WTC11 (cell line): Measurements from ENCODE around the gene DNAH11. TPM values are rescaled to one million over a fixed set of nuclear protein-coding genes. Genes with fewer than 3 reads are reported as not detected.

Source experiments
- ATAC-seq: fragments of 200-7000 bp; cut with Tn5 transposase; 2 replicates; pipeline ENCODE4 v1.10.0; 2021; ENCODE audit warnings: mild to moderate bottlenecking, moderate library complexity
- CTCF ChIA-PET: fragments of 300-600 bp; sonication (Branson Sonifier 250); formaldehyde crosslinking; loops from one replicate; lab custom pipeline; 2021; ENCODE audit warnings: antibody characterized with exemption; lab: Charles Lee
- POLR2A ChIA-PET: fragments of 350-600 bp; sonication (Branson Sonifier 250); formaldehyde crosslinking; loops from one replicate; lab custom pipeline; 2021; ENCODE audit warnings: antibody characterized with exemption; lab: Charles Lee
- DNase-seq: peaks from one replicate; pipeline ENCODE4 v3.0.0; 2021; ENCODE audit warnings: low spot score
- H3K27ac Mint-ChIP-seq: 2 replicates; pipeline ENCODE4 v1.8.0; 2021; ENCODE audit warnings: mixed read lengths
- H3K27me3 Mint-ChIP-seq: 2 replicates; pipeline ENCODE4 v1.8.0; 2021; ENCODE audit warnings: low read depth, mild to moderate bottlenecking, moderate library complexity, mixed read lengths
- H3K36me3 Mint-ChIP-seq: 2 replicates; pipeline ENCODE4 v1.8.0; 2021; ENCODE audit warnings: mixed read lengths
- H3K4me1 Mint-ChIP-seq: 2 replicates; pipeline ENCODE4 v1.8.0; 2022; ENCODE audit warnings: mixed read lengths
- H3K4me3 Mint-ChIP-seq: 2 replicates; pipeline ENCODE4 v1.8.0; 2021; ENCODE audit warnings: mild to moderate bottlenecking, moderate library complexity, mixed read lengths
- H3K9me3 Mint-ChIP-seq: 2 replicates; pipeline ENCODE4 v1.8.0; 2021; ENCODE audit warnings: mixed read lengths
- AFF4 ChIP-seq: sonication (generic); formaldehyde crosslinking; IDR thresholded peaks from 2 replicates; pipeline ENCODE4 v1.8.1; 2023; ENCODE audit warnings: mild to moderate bottlenecking, missing genetic modification reagents, borderline replicate concordance
- ATF2 ChIP-seq: sonication (generic); formaldehyde crosslinking; IDR thresholded peaks from 2 replicates; pipeline ENCODE4 v1.8.1; 2022; ENCODE audit warnings: low read depth, missing genetic modification reagents, borderline replicate concordance
- CDX4 ChIP-seq: fragments of 250-450 bp; sonication (Bioruptor Pico); IDR thresholded peaks from 2 replicates; pipeline ENCODE4 v1.9.0; 2021; ENCODE audit warnings: moderate library complexity, mild to moderate bottlenecking, inconsistent platforms, borderline replicate concordance
- CTCF ChIP-seq: fragments of 200-600 bp; IDR thresholded peaks from 2 replicates; pipeline ENCODE4 v1.8.0; 2022; ENCODE audit warnings: antibody characterized with exemption
- FOXP1 ChIP-seq: sonication (generic); formaldehyde crosslinking; IDR thresholded peaks from 2 replicates; pipeline ENCODE4 v1.8.0; 2022; ENCODE audit warnings: missing genetic modification reagents, mild to moderate bottlenecking, moderate library complexity, borderline replicate concordance
- GABPB1 ChIP-seq: sonication (generic); formaldehyde crosslinking; IDR thresholded peaks from 2 replicates; pipeline ENCODE4 v1.8.1; 2023; ENCODE audit warnings: mild to moderate bottlenecking, missing genetic modification reagents
- GTF2I ChIP-seq: fragments of 250-450 bp; sonication (Bioruptor Pico); conservative IDR thresholded peaks from 2 replicates; pipeline ENCODE4 v1.4.0; 2021; ENCODE audit warnings: mild to moderate bottlenecking
- MLX ChIP-seq: sonication (generic); formaldehyde crosslinking; IDR thresholded peaks from 2 replicates; pipeline ENCODE4 v1.8.1; 2023; ENCODE audit warnings: mild to moderate bottlenecking, missing genetic modification reagents, moderate library complexity
- NFE2L1 ChIP-seq: sonication (generic); formaldehyde crosslinking; IDR thresholded peaks from 2 replicates; pipeline ENCODE4 v1.8.1; 2023; ENCODE audit warnings: missing genetic modification reagents
- NR1H2 ChIP-seq: sonication (generic); formaldehyde crosslinking; IDR thresholded peaks from 2 replicates; pipeline ENCODE4 v1.9.0; 2021; ENCODE audit warnings: mild to moderate bottlenecking, moderate library complexity, missing genetic modification reagents
- PRDM15 ChIP-seq: sonication (generic); formaldehyde crosslinking; IDR thresholded peaks from 2 replicates; pipeline ENCODE4 v1.8.0; 2022; ENCODE audit warnings: missing genetic modification reagents
- PREB ChIP-seq: sonication (generic); formaldehyde crosslinking; IDR thresholded peaks from 2 replicates; pipeline ENCODE4 v1.8.1; 2022; ENCODE audit warnings: mild to moderate bottlenecking, missing genetic modification reagents, moderate library complexity, borderline replicate concordance
- TEAD1 ChIP-seq: sonication (generic); formaldehyde crosslinking; IDR thresholded peaks from 2 replicates; pipeline ENCODE4 v1.8.0; 2022; ENCODE audit warnings: mild to moderate bottlenecking, missing genetic modification reagents
- ZBTB43 ChIP-seq: sonication (generic); formaldehyde crosslinking; IDR thresholded peaks from 2 replicates; pipeline ENCODE4 v1.8.1; 2023; ENCODE audit warnings: mild to moderate bottlenecking, missing genetic modification reagents
- ZMAT4 ChIP-seq: fragments of 250-450 bp; sonication (Bioruptor Pico); IDR thresholded peaks from 2 replicates; pipeline ENCODE4 v1.9.0; 2021; ENCODE audit warnings: mild to moderate bottlenecking
- ZNF138 ChIP-seq: sonication (generic); formaldehyde crosslinking; conservative IDR thresholded peaks from 2 replicates; pipeline ENCODE4 v1.8.1; 2022; ENCODE audit warnings: mild to moderate bottlenecking, moderate library complexity, missing genetic modification reagents
- ZNF416 ChIP-seq: fragments of 250-450 bp; sonication (Bioruptor Pico); IDR thresholded peaks from 2 replicates; pipeline ENCODE4 v1.9.0; 2021; ENCODE audit warnings: mild to moderate bottlenecking, inconsistent platforms
- ZNF423 ChIP-seq: fragments of 250-450 bp; sonication (Bioruptor Pico); IDR thresholded peaks from 2 replicates; pipeline ENCODE4 v2.1.2; 2022; ENCODE audit warnings: mild to moderate bottlenecking, moderate library complexity
- total RNA-seq: library from RNA; stranded (reverse); gene quantifications from 3 replicates; pipeline ENCODE4 v1.2.3, GENCODE V29; 2021

Gene DNAH11
- total RNA-seq, 1 experiment from 2014 or later, result 6.4 TPM

GRCh38 chr7:21651697-21652096 lies 108.9 kb downstream of the DNAH11 start (continued):
- TF ChIP-seq ZNF416 (CRISPR knock-in tag) (no peak), ZMAT4 (no peak), ZNF138 (no peak), ZNF423 (CRISPR knock-in tag) (no peak)

GRCh38 chr7:21653623-21654022 lies 110.8 kb downstream of the DNAH11 start:
- TF ChIP-seq ATF2 (CRISPR knock-in tag), result no peak
- TF ChIP-seq NR1H2 (CRISPR knock-in tag), result no peak
- TF ChIP-seq AFF4, result no peak
- TF ChIP-seq CTCF, result no peak
- TF ChIP-seq NFE2L1 (CRISPR knock-in tag), result no peak
- TF ChIP-seq GABPB1 (CRISPR knock-in tag), result no peak
- no peak for TF ChIP-seq PREB (CRISPR knock-in tag)
- no peak for TF ChIP-seq CDX4 (CRISPR knock-in tag)
- TF ChIP-seq ZBTB43 (CRISPR knock-in tag), result no peak
- CTCF ChIA-PET, result no interaction called here
- DNase-seq (no peak), ATAC-seq (no peak)
- POLR2A ChIA-PET, result no interaction called here
- H3K4me3 Mint-ChIP-seq, result no peak overlapping the region
- H3K27me3 Mint-ChIP-seq, result no peaks in the 10 kb centered on the region
- H3K9me3 Mint-ChIP-seq, result peaks cover 14% of the 10 kb centered on the region
- H3K36me3 Mint-ChIP-seq, result no peaks in the 10 kb centered on the region
- H3K4me1 Mint-ChIP-seq, result no peaks in the 10 kb centered on the region
- H3K27ac Mint-ChIP-seq, result no peak overlapping the region

GRCh38 chr7:21656081-21656480 lies 113.2 kb downstream of the DNAH11 start:
- no peak overlapping the region for H3K4me3 Mint-ChIP-seq
- POLR2A ChIA-PET, result no interaction called here
- CTCF ChIA-PET, result no interaction called here
- H3K4me1 Mint-ChIP-seq, result no peaks in the 10 kb centered on the region
- 0 out of 2 replicates have a peak, but pooled peaks cover under 1% of the 10 kb centered on the region for H3K36me3 Mint-ChIP-seq
- H3K9me3 Mint-ChIP-seq, result peaks cover 27% of the 10 kb centered on the region
- no peak for ATAC-seq
- no peaks in the 10 kb centered on the region for H3K27me3 Mint-ChIP-seq
- DNase-seq, result no peak
- no peak overlapping the region for H3K27ac Mint-ChIP-seq
- TF ChIP-seq MLX (CRISPR knock-in tag) (no peak), GTF2I (CRISPR knock-in tag) (no peak), TEAD1 (CRISPR knock-in tag) (no peak), ZNF416 (CRISPR knock-in tag) (no peak), PRDM15 (CRISPR knock-in tag) (no peak), FOXP1 (no peak)
